GM03348 (cell line): ENCODE results near the gene CLRN1.
"Not testable (repeated sequence)": the region's sequence is repeated elsewhere in the genome, so short reads cannot be mapped to it uniquely, and the experiment has no call there.

Source experiments
- DNase-seq: peaks from one replicate; pipeline ENCODE4 v3.0.0; 2012; ENCODE audit warnings: low spot score

The CLRN1 gene

GRCh38 chr3:150972366-150973071 is at the start of gene CLRN1:
CLRN1 (minus strand) TSS chr3:150972727; CDS start chr3:150972708, 19 bp downstream.
- no peak for DNase-seq

- peak; percentile 24 for DNase-seq
Observed at GRCh38 chr3:151016478-151016795, 43.9 kb upstream of the CLRN1 start.

DNA sequence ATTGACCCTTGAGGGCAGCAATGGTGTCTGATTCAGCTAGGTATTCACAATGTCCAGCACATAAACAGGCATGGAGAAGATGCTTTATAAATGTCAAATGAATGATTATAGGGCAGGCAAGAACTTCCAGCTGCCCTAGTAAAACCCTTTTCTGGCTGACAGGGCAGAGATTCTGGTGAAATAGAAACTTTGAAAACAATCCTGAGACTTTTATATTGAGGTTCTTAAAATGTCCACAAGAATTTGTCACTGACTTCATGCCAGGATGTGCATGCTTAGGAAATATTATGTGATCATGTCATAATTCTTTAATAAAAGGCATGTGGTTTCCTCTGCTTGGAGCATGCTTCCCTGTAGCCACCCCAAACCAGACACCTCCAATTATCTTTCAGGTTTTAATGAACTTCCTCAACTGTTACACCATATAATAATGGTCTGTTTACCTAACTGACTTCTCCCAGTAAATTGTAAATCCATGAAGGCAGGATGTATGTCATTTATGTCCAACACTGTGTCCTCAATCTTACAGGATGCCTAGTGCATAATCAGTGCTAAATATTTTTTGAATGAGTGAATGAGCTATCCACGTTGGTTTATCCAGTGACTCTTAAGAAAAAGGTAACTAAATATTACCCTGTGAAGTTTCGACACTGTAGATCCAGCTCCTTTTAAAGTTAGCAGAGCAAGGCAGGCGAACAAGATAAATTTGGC is 43.4 kb upstream of the CLRN1 start:
- DNase-seq: peak; percentile 30

GRCh38 chr3:151015181-151015580 is 42.7 kb upstream of the CLRN1 start:
- DNase-seq: no peak

DNA sequence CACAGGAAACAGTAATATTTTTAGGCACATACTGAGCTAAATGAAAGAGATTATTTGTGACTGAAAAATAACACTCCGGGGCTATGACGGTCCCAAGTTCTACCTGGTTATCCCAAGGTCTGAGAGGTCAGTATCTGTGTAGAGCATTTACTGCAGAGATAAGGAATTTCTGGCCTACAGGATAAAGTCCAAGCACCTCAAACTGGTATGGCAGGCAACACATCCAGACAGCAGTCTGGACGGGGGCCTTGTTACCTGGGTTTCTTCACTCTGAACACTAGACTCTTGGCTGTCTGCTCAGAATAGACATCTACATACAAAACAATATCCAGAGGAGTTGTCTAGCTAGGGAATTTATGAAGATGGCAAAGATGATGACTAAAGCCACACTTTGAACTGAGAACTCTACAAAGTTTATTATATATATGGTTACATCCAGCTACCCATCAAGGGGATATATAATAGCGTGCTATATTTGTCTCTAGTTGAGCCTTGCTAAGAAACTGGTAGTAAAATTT is 42.0 kb upstream of the CLRN1 start:
- DNase-seq: no peak

- DNase-seq: no peak
Observed at GRCh38 chr3:151012753-151013152, 40.2 kb upstream of the CLRN1 start.

- DNase-seq: peak; percentile 9
Observed at GRCh38 chr3:151011427-151011826, 38.9 kb upstream of the CLRN1 start.

- no peak for DNase-seq
Observed at GRCh38 chr3:151009981-151010380, 37.5 kb upstream of the CLRN1 start.

DNA sequence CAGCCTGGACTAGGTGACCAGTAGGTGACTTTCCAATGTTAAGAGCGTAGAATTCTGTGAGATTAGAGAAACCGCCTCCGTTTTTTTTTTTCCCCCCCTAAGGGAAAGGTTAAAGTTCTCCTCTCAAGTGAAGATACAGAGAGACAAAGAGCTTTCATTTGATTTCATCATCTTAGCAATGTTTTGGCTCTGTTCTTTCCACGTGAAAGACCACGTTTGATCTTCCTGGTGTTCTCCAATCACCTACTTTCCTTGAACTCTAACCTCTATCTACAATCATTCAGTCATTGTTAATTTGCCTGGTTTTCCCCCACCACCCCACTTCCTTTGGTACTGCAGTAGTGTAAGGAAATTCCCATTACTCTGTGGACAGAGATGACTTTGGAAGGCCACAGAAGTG is 36.9 kb upstream of the CLRN1 start:
- no peak for DNase-seq

GRCh38 chr3:151008699-151009098 is 36.2 kb upstream of the CLRN1 start:
- DNase-seq: peak; percentile 67

- DNase-seq: no peak
Observed at GRCh38 chr3:151003768-151004134, 31.2 kb upstream of the CLRN1 start.

DNA sequence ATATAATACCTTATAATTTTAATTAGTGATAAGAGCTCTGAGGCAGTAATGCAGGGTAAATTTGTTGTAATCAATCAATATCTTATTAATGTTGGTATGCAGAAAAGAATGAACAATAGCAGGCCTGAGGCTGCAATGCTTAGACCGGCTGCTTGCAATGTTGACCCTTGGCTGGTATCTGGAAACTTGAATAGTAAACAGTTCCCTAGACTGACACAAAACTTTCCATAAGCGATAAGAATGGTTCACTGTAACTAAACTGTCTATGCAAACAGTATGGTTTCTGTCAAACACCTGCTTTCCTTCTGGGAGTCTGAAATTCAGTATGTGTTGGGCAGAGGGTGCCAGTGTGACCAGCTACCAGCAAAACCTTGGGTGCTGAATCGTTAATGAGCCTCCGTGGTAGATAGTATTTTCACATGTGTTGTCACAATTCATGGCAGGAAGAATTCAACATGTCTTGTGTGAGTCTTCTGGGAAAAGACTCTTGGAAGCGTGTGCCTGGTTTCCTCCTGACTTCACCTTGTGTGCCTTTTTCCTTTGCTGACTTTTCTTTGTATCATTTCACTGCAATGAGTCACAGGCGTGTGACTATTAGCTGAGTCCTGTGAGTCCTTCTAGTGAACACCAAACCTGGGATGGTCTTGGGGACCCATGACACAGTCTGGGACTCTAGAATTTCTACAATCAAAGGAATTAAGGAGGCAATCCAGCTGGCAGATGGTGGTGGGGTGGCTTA is 30.7 kb upstream of the CLRN1 start:
- no peak for DNase-seq

GRCh38 chr3:151002003-151002981 is 29.8 kb upstream of the CLRN1 start:
- no peak for DNase-seq

GRCh38 chr3:150998996-150999395 is 26.5 kb upstream of the CLRN1 start:
- no peak for DNase-seq

- DNase-seq: no peak
Observed at GRCh38 chr3:150996731-150997130, 24.2 kb upstream of the CLRN1 start.

DNA sequence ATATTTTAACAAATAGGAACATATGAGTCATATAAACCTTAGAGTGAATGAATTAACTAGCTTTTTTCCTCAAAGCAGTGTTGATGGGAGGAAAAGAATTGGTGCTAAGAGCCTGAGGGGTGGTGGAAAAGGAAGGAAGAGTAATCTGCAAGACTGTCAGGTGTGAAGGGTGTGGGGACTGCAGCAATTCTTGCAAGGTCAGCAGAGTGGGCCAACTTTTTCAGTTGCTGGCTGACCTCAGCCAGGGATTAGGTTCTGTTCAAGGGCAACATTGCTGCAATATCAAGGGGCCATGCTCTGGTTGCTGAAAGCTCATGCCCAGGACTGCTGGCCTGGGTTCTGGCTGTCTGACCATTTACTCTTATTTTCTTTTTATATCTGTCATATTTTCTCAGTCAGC is 23.0 kb upstream of the CLRN1 start:
- no peak for DNase-seq

DNA sequence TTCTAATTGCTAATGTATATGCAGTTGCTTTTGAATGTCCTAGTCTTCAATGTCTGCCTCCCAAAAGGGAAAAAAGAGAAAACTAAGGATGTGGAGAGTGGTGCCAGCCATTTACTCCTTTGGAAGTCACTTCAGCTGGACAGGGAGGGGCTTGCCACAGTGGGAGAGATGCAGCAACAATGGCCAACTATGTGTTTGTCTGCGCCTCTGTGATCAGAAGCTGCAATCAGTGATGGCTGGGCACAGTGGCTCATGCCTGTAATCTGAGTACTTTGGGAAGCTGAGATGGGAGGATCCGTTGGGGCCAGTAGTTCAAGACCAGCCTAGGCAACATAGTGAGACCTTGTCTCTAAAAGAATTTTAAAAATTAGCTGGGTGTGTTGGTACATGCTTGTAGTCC is 16.7 kb upstream of the CLRN1 start:
- DNase-seq: no peak

DNA sequence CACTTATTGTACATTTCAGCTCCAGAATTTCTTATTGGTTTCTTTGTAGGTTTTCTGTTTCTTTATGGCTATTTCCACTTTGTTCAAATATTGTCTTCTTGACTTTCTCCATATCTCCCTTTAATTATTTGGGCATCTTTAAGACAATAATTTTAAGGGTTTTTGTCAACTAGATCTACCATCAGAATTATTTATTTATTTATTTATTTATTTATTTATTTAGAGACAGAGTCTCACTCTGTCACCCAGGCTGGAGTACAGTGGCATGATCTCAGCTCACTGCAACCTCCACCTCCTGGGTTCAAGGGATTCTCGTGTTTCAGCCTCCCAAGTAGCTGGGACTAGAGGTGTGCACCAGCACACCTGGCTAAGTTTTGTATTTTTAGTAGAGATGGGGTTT is 15.9 kb upstream of the CLRN1 start:
- not testable (repeated sequence) for DNase-seq

DNA sequence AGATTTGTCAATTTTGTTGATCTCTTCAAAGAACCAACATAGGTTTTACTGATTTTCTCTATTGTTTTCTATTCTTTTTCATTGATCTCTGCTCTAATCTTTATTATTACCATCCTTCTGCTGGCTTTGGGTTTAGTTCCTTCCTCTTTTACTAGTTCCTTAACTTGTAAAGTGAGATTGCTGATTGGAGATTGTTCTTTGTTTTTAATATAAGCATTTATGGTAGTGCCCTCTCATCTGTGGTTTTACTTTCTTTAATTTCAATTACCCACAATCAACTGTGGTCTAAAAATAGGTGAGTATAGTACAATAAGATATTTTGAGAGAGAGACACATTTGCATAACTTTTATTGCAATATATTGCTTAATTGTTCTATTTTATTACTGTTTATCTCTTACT is 13.2 kb upstream of the CLRN1 start:
- no peak for DNase-seq

DNA sequence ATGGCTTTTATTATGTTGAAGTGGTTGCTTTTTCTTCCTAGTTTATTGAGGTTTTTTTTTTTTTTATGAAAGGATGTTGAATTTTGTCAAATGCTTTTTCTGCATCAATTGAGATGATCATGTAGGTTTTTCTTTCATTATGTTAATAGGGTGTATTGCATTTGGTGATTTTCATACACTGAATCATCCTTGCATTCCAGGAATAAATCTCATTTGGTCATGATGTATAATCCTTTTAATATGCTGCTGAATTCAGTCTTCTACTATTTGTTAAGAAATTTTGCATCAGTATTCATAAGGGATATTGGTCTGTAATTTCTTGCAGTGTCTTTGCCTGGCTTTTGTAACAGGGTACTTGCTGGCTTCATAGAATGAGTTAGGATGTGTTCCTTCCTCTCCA is 11.5 kb upstream of the CLRN1 start:
- no peak for DNase-seq

DNA sequence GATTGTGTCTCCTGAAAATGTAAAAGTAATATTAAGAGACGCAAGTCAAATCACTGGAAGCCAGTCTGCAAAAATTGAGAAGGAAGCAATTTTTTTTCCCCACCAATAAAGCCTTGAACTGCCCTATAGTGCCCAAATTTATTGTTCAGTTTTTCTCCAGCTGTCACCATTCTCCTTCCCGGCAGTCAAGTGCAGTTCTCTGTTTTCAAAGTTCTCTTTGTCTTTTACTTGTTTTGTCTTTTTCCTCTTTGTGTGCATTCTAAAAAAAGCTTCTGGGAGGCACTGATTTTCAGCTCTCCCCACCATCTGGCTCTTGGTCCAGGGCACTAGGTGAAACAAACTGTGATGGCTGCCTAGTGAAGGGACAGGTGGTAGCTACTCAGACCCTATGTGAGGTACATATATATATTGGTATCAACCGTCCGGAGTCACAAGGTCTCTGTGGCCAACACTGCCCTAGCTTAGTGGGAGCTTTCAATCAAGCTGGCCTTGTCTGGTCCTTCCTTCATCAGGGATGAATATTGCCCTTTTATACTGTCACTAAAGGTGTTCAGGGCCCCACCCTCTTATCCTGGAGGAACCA is 6.1 kb upstream of the CLRN1 start:
- DNase-seq: no peak

DNA sequence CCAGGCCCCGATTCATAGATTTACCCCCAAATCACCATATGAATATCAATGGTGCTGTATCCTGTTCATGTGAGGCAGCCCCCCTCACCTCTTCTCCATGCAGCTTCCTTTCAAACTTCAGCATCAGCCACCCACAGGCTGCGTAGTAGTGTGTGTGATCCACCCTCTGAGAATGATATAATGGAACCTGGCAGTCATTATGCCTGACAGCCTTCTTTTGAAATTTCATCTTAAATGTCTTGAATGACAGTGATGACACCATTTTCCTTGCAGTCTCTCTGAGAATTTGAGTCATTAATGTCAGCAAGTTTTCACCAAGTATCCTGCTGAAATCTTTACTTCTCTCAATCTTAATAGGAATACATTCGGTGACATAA is 3.5 kb upstream of the CLRN1 start:
- no peak for DNase-seq
